VCaP (cell line): ENCODE results near the gene MACROD2.
A peak's percentile ranks its signal among the peaks of the same experiment; 100 is the strongest.

ENCODE experiments used
- H3K27ac ChIP-seq: fragments of 450-650 bp; 2 replicates; pipeline ENCODE4 v1.5.1; 2017
- TF ChIP-seq, protein P1 (sequence below): fragments of 450-650 bp; conservative IDR thresholded peaks from 2 replicates; pipeline ENCODE4 v1.5.1; 2017; ENCODE audit warnings: mild to moderate bottlenecking, moderate library complexity

Gene MACROD2

DNA sequence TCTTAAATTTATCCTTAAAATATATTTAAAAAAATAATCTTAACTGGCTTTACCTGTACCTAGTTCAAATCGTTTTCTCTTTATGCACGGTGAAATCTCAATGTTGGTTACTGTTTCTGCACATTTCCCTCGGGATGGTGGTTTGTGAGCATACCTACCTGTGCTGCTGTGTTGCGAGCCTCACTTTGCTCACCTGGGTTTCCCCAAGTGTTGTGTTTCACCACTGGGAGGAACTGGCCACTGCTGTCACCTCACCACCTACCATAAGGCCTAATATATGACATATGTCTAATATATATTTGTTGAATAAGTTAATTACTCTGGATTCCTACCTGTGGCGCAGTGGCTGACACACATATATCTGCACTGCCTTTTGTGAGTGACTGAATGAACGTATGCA, 835.6 kb downstream of the MACROD2 start:
- TF ChIP-seq, protein P1, sequence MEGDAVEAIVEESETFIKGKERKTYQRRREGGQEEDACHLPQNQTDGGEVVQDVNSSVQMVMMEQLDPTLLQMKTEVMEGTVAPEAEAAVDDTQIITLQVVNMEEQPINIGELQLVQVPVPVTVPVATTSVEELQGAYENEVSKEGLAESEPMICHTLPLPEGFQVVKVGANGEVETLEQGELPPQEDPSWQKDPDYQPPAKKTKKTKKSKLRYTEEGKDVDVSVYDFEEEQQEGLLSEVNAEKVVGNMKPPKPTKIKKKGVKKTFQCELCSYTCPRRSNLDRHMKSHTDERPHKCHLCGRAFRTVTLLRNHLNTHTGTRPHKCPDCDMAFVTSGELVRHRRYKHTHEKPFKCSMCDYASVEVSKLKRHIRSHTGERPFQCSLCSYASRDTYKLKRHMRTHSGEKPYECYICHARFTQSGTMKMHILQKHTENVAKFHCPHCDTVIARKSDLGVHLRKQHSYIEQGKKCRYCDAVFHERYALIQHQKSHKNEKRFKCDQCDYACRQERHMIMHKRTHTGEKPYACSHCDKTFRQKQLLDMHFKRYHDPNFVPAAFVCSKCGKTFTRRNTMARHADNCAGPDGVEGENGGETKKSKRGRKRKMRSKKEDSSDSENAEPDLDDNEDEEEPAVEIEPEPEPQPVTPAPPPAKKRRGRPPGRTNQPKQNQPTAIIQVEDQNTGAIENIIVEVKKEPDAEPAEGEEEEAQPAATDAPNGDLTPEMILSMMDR = no peak
- H3K27ac ChIP-seq = no peak overlapping the region

DNA sequence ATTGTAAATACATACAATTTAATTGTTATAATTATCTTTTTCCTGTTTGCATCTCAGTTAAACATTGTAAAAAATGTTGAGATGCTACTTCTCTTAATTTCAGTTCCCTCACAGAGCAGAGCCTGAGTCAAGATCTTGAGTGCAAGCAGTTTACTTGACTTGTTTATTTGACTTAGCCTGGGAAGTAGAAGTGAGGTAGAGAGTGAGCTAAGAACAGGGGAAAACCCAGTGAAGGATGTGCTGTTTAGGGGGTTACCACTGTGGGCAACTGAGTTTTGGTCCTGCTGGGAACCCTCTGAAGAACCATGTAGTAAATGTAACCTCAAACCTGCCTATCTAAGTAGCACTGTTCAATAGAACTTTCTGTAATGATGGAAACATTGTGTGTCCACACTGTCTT, 837.3 kb downstream of the MACROD2 start:
- TF ChIP-seq, protein P1 = no peak
- no peak overlapping the region for H3K27ac ChIP-seq

DNA sequence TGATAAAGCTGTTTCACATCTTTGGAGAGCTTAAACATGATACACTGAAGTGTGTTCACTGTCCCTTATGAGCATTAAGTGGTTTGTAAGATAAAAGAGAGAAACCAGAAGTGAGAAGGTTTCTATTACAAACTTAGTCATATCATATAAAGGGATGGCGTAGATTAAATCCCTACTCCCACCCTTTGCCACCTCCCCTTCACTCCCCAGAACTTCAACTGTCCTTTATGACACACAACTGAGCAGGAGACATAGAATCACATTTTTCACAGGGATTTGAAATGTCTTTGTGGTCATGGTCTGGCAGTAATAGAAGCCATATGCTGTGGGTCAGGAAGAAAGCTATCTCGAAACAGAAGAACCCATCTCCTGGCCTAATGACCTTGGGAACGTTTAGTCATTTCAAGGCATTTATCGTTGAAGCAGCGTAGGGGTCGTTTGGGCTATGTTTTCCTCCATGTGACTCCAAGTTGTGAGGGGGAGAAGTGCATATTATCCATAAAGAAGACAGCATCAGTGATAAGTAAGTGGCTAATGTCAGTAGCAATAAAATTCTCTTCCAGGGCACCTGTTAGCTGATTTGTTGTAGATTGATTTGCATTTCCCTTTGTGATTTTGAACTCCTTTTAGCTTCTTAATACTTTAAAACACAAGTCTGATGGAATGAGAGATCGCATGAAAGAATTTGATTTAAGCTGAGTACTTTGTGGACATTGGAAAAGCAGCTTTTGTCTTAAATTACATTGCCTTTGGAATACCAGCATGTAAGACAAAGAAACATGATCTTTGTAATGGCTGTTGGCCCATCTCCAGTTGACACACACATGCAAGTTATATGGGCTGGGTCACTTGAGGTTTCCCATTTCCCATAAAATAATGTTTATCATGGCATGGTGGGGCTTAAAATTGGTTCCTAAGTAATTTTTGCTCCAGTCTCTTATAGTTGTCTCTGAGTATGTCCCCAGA, 843.6 kb downstream of the MACROD2 start:
- H3K27ac ChIP-seq = peak overlapping the region; percentile 59
- TF ChIP-seq, protein P1 = no peak

DNA sequence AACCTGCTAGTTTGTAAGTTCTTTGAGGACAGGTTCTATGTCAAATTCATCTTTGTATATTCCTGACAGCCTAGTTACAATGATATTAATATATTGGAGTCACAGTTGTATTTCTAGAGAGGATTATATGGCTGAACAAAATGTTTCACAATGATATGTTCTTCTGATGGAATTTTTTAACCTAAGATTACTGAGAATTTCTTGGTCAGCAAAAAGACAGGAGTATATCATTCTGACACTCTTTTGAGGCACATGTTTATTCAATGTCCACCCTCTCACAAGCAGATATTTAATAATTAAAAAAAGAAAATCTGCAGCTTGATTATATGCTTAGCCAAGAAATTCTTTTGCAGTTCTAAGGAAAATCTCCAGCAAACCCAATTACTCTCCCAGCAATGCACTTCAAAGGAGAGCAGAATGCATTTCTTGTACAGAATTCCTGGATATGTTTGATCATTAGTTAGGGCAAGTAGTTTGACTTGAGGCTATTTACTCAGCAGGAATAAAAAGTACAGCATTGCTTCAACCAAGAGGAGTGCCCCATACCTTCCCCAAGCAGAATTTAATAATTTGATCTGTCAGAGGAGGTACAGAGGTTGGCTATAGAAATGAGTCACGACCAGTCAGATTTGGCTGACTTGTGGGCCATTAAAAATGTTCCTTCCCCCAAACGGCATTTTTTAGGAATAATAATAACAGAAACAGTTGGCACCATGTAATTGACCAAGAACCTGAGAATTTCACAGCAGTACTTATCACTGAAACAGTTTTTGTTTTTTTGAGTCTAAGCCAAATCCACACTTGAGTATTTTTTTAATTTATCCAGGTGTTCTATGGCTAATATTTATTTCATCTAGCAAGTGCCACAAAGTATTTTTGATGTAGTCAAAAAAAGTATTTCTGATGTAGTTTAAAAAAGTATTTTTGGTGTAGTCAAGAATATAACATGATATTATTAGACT, 850.2 kb downstream of the MACROD2 start:
- TF ChIP-seq, protein P1 = no peak

DNA sequence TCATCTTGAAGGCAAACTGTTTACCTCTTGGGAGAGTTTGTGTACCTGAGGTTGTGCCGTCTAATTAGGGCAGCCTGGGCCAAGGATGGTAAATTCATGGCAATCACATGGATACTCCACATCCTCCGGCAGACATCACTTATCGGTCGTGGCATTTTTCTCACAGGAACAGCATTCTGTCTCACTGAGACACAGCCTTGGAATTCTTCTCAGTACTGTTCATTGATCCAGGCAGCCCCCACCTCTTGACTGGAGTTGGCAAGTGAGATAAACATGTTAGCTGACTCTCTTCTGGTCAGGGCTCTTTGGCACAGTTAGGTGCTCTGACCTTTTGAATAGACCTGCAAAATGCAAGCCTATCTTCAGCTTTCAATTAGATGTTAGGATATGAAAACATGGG, 853.5 kb downstream of the MACROD2 start:
- H3K27ac ChIP-seq = no peak overlapping the region
- TF ChIP-seq, protein P1 = no peak

More for the DNA sequence above, 850.2 kb downstream of the MACROD2 start:
- H3K27ac ChIP-seq = no peak overlapping the region

DNA sequence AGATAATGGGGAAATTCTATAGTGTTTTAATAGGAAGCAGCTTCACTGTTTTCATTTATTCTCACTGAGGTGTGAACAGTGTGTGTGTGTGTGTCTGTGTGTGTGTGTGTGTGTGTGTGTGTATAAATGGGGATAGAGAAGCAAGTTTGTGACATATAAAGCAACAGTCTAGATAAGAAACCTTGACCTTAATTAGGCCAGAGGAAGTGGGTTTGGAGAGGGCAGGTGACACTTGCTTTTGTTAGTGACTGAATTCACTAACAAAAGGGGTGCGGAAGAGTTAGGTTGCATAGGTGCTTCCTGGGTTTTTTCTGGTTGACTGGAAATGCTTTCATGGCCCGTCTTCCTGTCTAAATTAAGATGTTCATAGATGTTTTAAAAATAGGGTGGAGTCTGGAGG, 857.8 kb downstream of the MACROD2 start:
- TF ChIP-seq, protein P1 = no peak
- H3K27ac ChIP-seq = no peak overlapping the region

DNA sequence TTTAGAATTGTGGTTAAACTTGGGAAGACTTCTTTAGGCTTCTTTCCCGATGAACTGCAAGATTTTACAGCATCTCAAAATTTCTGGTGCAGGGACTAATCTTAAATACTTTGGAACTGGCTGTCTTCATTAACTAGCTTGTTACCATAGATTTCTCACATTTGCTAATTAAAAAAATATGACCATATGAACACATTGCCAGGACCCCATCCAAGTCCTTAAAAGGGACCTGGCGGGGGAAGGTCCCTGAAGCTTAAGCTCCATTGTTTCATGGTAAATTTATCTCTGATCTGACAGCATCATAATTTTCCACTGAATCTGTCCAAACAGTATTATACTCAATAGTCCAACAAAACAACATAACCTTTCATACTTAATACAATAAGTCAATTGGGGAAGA, 859.9 kb downstream of the MACROD2 start:
- TF ChIP-seq, protein P1 = no peak
- H3K27ac ChIP-seq = no peak overlapping the region
